Measurements from ENCODE around the gene DDX41.

Gene DDX41

DNA sequence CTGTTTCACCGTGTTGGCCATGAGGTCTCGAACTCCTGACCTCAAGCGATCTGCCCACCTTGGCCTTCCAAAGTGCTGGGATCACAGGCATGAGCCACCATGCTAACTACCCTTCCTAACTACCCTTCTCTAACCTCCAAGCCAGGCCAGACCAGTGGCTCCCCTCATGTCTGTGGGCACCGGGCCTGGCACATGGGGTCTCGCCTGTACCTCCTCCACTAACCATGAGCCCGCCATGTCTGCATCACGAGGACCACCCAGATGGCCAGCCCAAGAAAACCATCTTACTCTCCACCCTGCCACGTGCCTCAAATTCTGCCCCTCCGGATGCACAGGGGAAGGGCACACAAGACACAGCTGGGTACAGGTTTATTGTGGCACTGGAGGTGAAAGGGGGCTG, 33.7 kb downstream of the DDX41 start:
- no peak for DNase-seq

GRCh38 chr5:177482359-177482795, 34.4 kb downstream of the DDX41 start:
- no peak for DNase-seq

DNA sequence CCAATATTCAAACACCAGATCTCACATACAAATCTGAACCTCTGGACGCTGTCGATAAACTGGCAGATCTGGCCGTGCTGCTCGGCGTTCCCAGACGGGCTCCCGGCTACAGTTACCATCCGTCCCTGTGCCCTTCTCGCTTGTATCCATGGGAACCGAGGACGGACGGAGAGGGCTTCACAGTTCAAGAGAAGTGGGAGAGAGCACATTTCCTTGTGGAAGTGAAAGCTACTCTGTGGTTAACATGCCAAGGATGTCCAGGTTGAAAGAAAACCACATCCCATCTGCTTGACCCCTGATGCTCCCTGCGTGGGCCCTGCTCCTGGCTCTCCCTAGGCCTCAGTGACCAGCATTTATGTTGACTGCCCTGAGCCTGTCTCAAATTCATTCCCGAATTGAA, 37.0 kb downstream of the DDX41 start:
- no peak for DNase-seq

GRCh38 chr5:177478711-177479646, 37.8 kb downstream of the DDX41 start:
- peak; percentile 40 for DNase-seq

DNA sequence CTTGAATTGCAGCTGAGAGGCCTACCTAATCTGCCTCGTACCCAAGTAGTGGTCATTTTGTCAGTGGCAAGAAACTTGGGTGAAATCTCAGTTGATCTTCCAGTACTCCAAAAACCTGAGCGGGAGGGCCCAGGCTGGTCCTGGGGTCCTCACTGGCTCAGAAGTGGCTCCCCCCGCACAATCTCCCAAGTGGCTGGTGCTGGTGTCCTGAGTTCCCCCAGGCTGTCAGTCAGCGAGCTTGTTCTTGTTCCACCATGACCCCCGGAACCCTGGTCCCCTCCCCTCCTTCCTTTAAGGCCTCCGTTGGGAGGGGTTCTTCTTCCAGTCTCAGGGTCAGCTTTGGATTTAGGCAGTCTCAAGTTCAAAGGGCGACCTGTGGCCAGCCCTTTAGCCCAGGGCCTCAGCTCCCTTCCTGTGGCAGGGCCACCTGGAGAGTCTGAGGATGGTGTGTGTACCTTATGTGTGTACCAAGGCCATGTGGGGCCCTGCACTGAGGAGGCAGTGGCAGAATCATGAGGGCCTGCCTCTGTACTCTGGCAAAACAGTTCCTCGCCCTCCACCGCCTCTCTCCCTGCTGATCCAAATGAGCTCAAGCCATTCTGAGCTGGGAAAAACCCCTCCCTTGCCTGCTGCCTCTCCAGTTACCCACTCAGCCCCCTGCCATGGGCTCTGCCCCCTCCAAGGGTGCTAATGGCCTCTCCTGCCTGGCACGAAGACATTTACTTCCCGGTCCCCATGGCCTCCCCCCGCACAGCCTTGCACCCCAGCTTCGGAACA, 38.9 kb downstream of the DDX41 start:
- no peak for DNase-seq

DNA sequence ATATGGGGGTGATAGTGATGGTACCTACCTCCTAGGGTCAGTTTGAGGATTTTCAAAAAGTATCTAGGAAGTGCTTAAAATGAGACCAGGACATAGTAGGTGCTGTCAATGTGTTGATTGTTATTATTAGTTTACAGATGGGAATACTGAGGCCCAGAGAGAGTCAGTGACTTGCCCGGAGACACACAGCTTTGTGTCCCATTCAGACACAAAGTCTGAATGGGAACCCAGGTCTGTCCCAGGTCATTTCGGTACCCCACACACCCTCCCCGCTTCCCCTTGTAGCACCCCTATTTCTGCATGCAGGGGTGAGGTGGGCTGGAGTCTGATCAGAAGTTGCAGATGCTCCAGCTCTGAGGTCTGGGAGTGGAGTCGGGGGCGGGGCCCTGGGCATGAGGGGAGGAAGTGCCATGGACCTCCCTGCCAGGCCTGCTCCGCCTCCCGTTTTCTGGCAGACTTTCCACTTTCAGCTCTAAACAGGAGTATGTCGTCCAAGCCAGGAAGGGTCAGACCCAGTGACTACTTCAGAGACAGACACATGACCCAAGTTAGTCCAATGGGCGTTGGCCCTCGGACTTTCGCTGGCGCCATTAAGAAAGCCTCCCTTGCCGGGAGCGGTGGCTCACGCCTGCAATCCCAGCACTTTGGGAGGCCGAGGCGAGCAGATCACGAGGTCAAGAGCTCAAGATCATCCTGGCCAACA, 40.1 kb downstream of the DDX41 start:
- DNase-seq = no peak

GRCh38 chr5:177475563-177476427, 41.0 kb downstream of the DDX41 start:
- DNase-seq = no peak

- no peak for DNase-seq
Measured at GRCh38 chr5:177474846-177475562, 41.8 kb downstream of the DDX41 start.

DNA sequence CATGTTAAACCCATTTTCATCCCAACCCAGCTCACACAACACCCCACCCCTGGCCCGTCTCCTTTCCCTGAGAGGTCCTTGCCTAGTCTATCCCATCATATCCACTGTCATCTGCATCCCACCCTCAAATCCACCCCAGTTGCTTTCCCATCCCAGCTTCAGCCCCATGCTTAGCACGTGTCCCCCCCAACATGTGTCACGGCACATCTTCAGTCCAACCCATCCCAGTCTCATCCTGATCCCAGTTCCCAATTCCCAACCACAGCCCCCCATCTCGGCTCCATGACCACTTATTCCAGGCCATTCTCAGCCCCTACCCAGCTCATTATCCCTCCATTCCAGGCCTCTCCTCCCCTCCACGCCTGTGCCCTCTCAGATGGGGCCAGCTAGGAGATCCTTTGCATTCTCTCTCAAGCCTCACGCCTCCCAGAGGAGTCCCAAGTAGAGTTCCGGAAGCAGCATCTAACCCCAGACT, 42.7 kb downstream of the DDX41 start:
- DNase-seq = no peak

GRCh38 chr5:177473443-177474001, 43.2 kb downstream of the DDX41 start, which contains the start of gene DBN1:
Gene DBN1, minus strand, starts transcription at chr5:177473634. Its CDS starts 113 bp downstream, at chr5:177473521.
- peak; percentile 33 for DNase-seq

GRCh38 chr5:177472460-177473442, 44.0 kb downstream of the DDX41 start:
- peak; percentile 49 for DNase-seq

GRCh38 chr5:177471610-177472356, 45.0 kb downstream of the DDX41 start:
- no peak for DNase-seq

DNA sequence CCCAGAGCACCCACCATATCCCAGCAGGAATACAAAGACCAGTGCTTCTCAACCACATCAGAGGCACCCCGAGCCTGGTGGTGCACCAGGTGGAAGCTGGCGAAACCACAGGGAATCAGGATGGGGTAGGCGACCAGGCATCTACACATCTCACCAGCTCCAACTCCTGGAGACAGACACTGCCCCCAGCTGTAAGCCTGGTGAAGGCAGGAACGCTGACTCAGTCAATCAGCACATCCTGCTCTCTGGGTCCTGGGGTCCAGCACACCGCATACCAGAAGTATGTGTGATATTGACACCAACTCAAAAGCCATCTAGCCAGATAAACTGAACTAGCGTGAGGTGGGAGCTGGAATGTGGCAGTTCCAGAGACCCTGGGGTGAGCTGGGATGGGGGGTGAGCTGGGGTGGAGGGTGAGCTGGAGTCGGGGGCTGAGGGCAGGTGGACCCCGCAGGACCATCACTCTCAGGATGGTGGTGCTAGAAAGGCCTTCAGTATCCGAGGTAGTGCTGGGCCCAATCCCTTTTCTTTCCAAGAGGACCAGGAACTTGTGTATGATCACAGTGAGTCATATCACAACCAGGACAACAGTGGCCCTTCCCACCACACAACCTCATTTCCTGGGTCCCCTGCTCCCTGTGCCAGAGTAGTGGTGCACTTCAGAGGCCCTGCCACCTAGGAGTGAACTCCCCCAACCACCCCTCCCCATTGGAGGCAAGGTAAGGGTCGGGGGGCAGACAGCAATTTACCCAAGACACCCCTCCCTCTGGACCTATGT, 45.8 kb downstream of the DDX41 start:
- DNase-seq = no peak

GRCh38 chr5:177469750-177470525, 46.8 kb downstream of the DDX41 start:
- DNase-seq = no peak

DNA sequence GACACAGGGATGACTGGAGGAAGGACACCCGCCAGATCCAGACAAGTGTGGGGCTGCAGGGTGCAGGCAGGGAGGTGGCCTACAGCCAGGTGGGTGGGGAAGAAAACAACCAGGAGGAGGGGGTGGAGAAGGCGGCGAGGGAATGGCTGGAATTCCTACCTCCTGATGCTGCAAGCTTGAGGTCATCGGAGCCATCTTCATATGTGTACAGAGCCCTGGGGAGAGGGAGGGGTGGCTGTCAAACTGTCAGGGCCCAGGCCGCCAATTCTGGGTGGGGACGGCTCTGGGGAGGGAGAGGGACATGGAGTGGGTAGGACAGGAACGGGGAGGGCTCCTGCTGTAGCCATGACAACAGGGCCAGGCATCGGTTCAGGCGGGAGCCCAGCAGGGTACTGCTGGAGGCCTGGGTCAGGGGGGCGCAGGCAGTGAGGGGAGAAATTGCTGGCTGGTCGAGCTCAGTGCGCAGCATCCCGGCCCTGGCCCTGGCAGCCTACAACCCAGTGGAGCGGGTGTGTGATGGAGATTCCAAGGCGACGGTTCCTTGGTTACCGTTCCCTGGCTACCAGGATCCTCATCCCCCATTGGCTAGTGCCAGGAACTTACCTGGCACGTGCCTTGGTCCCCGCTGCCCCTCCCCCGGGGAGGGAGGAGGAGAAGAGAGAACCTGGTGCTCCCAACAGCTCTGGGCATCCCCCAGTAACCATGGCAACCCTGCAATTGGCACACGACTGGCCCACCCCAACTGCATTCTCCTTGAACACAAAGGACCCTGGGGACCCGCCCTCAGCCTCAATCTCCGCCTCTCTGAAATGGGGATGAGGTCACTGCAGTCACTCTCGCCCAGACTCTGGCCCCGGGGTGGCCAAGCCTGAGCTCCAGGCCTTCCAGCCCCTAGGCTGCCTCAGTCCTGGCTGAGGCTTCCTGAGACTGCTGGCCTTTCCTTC, 47.8 kb downstream of the DDX41 start:
- no peak for DNase-seq

DNA sequence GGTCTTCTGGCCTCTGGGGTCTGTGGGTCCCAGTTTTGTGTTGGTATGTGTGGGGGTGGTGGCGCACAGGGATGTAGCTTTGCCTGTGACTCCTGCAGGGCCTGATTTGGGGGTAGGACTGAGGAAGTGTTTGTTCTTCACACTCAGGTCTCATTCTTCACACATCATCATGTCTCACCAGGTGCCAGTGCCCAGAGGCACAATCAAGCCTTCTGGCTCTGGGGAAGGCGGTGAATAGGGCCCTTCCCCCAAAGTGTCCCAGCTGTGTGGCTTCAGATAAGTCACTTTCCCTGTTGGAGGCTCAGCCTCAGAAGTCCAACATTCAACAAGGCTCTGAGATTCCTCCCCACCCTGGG, 48.5 kb downstream of the DDX41 start:
- DNase-seq = no peak

Measured in GDM1 (cell line).